Renal cortex interstitium (tissue), 11 donors: ENCODE results near the gene COA1. TPM values are rescaled to one million over a fixed set of nuclear protein-coding genes. Genes with fewer than 3 reads are reported as not detected.
"Not testable (repeated sequence)": the region's sequence is repeated elsewhere in the genome, so short reads cannot be mapped to it uniquely, and the experiment has no call there.

ENCODE experiments used
- DNase-seq, 11 donors: peaks; one replicate each; pipeline ENCODE4 v3.0.0-alpha.2; 2013; ENCODE audit warnings: low read depth in 9 of 11, low spot score in 4 of 11; ENCODE audit errors: extremely low read depth in 1 of 11
- polyA plus RNA-seq, 3 donors: library from polyadenylated mRNA; unstranded; fragments of 120-200 nt; gene quantifications; one replicate each; pipeline ENCODE4 v1.2.1, GENCODE V29; 2013; ENCODE audit not compliant: insufficient read length in 3 of 3

COA1 gene
- polyA plus RNA-seq, 3 donors, result 70.9 to 78.0 (median 72.4) TPM

DNA sequence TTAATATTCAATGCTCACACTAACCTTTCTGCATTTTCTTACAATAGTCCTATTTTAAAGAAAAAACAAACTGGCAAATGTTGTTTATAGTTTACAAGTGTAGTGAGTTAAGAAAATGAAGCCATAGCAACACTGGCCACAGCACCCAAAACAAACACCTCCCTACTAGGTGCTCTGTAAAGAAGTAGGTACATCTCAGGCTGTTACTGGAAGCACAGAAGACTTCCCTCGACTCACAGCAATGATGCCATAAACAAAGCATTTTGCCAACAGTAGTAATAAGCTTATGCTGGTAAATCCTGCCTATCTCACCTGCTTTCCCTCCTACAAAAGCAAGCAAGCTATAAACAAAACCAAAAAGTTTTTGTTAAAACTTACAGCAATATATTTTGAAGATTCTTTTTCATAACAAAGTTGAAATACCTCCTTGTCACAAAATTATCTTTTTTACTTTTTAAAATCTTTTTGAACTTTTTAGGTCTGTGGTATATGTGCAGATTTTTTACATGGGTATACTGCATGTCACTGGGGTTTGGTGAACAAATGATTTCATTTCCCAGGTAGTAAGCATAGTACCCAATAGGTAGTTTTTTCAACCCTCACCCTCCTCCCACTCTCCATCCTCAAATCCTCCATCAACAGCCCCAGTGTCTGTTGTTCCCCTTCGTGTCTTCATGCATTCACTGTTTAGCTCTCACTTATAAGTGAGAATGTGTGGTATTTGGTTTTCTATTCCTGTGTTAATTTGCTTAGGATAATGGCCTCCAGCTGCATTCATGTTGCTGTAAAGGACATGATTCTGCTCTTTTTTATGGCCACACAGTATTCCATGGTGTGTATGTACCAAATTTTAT, 28.4 kb downstream of the COA1 start:
- no peak for DNase-seq

DNA sequence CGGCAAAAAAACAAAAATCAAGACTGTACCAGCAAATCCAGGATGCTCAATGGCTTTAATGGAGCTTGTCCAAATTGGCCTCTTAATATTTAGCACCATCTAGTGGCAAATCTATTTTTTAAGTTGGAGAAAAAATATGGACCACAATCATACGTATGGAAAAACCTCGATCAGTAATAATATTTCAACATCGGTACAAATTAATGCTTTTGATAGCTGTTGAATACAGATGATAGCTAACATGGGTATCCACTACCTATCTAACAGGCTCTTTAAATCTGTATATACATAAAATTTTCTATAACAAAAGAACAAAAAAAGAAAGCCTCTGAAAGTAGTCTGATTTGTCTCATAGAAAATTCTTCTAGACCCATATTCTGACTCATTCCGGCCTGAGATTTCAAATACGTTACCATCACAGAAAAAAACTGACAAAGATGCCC, 29.2 kb downstream of the COA1 start:
- DNase-seq, result peak in 10 of 11 donors; percentile 9 to 50 (median 21)

DNA sequence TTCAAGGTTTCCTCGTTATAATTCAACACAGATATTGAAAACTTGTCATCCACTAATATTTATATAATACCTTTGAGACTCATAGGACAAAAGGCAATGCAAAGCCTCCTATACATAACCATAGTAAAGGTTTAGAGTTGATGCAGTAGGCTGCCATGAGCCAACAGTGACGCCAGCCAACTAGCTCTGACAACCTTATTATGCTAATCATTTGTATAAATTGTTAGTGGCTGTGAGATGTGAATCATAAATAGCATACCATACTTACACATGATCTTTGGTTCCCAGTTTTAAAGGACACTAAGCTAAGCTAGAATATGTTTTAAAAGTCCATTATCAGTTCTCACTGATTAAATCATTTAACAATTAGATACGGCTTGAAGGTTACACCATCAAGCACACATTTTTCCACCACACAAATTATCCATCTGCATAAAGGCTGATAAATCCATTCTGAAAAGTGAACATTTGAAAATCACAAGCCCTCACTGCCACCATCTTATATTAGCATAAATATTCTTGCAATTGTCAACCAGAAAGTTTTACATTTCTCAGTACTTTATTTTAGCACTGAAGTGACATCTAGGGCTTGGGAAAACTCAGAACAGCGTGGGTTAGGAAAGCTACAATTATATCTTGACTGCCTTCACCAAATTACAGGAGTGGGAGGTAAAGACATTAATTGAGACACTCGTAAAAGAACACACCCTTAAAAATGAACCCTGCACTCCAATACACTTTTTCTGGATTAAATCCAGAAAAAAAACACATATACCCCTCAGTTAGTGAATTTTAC, 30.7 kb downstream of the COA1 start:
- no peak for DNase-seq

DNA sequence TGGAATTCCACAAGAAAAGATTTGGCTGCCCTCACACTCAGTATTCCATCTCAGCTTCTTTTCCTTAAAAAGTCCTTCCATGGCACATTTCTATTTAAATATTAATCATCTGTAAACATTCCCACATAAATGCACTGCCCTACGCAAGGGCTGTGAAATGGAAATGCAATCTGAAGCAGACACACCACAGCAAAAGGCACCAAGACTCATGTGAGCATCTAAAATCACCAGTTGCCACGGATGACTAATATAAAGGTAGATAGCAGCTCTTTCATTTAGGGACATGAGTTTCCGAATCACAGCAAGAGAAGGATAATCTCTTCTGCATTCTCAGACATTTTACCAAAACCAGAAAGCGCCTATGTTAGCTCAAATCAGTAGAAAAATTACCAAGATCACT, 31.6 kb downstream of the COA1 start:
- no peak for DNase-seq

DNA sequence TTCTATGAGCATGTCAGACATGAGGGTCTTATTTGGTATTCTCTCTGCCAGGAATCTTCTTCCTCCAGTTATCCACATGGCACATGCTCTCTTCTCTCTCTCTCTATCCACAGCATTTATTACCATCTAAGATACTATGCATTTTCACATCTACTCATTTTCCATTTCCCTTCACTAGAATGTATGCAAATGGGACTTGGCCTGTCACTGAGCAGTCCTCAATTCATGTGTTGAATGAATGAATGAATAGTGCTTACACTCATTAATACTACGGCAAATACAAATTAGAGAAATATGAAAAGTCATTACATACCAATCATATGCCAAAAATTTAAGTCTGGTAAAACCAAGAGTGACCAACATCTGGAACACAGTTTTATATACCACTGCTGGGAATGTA, 34.0 kb downstream of the COA1 start:
- DNase-seq, result no peak

DNA sequence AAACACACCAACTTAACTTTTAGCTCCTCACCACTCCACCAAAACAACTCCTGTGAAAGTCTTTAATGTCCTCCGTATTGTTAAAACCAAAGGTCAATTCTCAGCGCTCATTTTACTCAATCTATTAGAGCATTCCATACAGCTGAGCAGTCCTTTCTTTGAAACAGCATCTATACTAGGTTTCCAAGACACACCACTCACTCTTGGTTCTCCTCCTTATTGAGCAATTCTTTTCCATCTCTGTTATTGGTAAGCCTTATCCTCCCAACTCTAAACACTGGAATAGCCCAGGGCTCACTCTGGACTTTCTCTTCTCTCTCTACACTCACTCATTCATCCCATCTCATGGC, 34.9 kb downstream of the COA1 start:
- no peak for DNase-seq

DNA sequence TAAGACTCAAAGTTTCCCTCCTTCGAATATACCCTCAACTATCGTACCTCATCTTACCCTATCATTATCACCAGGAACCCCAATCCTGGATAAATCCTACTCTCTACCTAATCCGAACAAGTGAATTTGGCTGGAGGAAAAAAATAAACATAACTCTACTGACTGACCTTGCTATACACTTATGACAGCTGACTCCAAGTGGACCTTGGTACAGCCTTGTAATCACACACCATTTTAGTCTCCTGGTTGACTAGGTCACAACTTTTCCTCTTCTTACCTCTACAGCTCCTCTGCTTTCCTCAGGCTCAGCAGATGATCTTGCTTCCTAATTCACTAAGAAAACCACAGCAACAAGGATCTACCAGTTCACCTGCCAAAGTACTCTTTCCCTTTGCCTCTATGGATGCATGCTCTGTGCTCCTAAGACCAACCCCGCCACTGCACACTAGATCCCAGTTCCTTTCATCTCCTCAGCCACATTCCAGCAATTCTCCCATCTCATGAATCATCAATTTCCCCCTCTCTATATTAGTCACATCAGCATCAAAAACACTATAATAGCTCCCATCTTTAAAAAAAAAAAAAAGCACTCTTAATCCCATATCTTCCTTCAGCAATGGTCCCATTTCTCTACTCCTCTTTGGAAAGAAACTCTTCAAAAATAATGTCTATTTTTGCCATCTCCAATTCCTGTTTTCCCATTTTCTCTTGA, 35.5 kb downstream of the COA1 start:
- no peak for DNase-seq

DNA sequence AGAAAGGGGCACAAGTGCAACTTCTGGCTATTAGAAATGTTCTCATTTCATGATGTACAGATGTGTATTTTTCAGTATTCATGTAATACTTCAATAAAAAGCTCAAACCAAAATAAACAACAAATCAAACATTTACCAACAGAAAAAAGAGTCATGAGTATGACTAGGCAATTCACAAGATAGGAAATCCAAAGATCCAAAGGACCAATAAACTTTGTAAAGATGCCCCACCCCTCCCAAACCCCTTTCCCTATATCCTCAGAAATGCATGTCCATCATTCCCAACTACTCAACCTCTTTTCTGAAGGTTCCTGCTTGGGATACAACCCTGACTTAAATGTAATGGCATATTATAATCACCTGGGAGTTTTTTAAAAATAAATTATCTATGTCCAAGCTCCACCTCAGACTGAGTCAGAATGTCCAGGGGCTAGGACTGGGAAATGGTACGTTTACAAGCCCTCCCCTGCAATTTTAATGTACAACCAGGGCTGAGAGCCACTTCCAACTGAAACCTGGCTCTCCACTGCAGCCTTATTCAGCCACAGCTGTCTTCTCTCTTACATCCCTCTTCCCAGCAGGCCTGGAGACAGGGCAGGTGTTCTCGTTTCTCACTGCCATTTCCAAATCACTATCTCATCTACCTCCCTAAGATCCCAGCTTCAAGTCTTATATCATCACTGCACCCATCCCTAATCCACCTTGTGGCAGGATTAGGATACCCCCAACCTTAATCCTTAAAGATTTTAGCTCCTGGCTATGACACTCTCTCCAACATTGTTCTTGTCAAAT, 36.5 kb downstream of the COA1 start:
- DNase-seq, result no peak

DNA sequence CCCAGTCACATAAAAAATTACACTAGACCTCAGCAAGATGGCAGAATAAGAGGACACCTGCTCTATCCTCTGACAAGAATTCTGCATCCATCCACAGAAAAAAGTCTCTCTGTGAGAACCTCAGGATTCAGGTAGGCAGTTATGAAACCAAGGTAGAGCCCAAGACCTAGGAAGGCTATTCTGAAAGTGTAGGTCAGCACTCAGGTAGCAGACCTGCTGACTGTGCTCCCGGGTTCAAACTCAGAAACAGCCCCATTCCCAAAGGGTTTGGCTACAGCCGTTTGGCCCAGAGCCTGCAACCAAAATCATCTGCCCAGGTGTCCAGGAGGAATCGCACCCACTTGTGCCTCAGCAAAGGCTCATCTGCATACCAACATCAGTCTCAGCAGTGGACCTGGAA, 37.7 kb downstream of the COA1 start:
- DNase-seq, result no peak

DNA sequence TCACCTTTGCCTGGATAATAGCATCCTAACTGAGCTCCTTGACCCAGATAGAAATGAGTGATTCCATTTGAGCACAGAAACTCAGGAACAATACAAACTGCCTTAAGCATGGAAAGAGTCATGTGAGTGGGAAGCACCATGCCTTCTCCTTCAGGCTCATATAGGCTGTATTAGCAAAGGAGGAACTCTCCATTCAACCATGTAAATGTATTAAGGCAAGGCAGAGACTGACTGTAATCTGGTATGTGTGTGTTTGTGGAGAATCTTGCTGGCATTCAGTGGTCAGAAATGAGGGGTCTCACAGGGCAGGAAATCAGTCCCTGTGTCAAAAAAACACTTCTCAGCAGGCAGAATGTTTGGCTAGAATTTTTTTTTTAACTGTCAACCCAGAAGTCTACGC, 40.2 kb downstream of the COA1 start:
- DNase-seq, result no peak

DNA sequence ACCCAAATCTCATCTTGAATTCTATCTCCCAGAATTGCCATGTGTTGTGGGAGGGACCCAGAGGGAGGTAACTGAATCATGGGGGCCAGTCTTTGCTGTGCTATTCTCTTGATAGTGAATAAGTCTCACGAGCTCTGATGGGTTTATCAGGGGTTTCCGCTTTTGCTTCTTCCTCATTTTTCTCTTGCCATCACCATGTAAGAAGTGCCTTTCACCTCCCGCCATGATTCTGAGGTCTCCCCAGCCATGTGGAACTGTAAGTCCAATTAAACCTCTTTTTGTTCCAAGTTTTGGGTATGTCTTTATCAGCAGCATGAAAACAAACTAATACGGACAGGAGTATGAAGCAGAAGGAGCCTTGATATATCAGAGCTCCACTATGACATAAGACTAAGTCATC, 41.5 kb downstream of the COA1 start:
- not testable (repeated sequence) for DNase-seq

DNA sequence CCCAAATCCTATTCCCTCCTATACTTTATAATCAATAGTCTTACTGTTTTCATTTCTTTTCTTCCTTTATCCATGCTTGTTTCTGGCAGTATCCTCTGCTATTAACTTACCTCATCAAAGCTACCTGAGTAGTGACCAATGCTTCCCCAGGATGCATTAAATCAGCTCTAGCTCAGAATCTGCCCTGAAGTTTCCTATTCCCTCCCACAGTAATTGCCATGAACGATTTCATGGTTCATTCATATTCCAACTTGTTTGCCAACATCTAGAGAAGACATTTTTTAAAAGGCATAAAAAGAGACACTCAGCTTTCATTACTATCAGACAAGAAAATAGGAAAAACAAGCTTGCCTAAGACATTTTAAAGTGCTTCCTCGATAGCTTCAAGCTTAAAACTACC, 42.3 kb downstream of the COA1 start:
- no peak for DNase-seq

DNA sequence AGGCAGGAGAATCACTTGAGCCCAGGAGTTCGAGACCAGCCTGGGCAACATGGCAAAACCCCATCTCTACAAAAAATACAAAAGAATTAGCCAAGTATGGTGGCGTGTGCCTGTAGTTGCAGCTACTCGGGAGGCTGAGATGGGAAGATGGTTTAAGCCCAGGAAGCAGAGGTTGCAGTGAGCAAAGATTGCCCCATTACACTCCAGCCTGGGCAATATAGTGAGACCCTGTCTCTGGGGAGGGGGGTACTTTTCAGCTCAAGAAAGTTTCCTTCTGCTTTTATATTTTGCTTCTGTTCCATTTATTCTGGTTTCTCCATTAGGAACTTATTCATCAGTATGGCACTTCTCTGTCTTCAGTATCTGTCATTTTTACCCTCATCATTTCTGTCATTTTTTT, 48.6 kb downstream of the COA1 start:
- no peak for DNase-seq

DNA sequence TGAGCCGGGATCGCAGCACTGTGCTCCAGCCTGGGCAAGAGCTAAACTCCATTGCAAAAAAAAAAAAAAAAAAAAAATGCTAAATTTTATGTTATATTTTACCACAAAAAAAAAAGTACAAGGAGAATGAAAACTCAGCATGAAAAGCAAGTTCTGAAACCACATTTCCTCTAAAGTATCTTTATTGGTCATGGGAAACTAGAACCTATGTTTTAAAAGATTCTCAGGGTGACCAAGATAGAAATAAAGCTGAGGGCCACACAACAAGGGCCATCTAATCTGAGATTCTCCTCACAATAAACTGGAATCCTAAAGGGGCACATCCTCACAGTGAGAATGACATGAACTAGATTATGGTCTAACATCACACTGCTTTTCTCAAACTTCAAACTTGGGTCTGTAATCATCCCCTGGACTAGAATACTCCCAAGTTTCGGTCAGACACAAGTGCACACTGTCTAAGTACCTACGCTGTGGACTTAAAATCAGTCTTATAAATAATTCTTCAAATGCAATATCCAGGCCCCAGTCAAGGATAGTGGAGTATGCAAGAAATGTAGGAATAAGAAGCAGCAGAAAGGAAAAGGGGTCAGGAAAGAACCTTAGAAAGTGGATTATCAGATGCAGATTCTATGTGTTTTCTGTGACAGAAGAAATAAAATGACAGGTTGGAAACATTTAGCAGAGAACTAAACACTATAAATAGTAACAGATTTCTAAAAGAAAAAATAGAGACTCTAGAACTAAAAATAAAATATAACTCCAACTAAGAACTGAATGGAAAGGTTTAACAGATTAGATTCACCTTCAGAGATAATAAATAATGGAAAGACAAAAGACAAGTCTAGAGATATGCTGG, 49.9 kb downstream of the COA1 start:
- DNase-seq, result no peak

DNA sequence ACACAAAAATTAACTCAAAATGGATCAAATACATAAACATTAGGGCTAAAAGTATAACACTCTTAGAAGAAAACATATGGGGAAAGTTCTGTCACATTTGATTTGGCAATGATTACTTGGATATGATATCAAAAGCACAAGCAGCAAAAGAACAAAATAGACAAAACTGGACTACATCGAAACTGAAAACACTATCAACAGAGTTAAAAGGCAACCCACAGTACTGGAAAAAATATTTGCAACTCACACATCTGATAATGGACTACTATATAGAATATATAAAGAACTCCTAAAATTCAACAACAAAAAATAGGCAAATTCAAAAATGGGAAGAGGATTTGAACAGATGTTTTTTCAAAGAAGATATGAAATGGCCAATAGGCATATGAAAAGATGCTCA, 51.0 kb downstream of the COA1 start:
- no peak for DNase-seq

DNA sequence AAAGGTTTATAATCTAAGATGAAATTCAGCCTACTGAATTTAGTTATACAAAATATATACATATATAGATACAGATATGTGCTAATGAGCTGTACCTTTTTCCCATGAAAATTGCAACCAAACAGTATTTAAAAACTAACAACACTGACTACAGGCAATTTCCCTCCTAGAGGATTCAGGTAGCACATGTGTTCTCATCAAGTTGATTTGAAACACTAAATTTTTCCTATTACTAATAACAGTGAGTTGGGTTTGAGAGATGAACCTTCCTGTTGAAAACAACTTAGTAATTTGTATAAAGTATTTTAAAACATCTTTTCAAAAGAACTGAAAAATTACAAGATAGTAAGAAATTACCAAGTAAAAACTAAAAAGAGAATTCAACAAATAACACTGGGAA, 51.5 kb downstream of the COA1 start:
- DNase-seq, result no peak

DNA sequence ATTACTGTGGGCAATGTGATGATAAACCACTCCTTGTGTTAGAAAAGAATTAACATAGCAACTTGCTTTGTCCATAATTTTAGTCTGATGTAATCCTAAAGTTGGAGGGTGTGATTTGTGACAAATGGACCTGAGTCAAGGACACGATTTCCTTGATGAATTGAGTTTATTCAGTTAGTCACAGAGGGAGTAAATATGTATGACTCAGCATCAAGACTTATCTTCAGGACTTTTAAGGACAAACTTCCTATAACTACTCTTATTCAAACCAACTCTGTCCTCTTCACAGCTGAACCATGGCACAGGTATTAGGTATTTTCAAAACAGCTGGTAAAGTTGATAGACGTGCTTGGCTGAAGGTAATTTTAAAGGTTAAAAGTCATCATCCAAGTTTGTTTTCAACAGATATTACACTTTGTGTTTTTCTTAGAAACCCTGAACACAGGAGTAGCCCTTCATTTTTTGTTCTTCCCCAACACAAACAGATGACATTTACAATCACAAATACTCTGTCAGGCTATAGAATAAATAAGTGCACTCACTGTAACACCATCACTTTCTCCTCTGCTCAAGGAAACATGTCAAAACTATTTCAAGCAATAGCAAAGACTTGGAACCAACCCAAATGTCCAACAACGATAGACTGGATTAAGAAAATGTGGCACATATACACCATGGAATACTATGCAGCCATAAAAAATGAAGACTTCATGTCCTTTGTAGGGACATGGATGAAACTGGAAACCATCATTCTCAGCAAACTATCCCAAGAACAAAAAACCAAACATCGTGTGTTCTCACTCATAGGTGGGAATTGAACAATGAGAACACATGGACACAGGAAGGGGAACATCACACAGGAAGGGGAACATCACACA, 54.5 kb downstream of the COA1 start:
- DNase-seq, result peak in 1 of 11 donors; percentile 13
